ENCODE measurements around the gene LITAFD.

The LITAFD gene

DNA sequence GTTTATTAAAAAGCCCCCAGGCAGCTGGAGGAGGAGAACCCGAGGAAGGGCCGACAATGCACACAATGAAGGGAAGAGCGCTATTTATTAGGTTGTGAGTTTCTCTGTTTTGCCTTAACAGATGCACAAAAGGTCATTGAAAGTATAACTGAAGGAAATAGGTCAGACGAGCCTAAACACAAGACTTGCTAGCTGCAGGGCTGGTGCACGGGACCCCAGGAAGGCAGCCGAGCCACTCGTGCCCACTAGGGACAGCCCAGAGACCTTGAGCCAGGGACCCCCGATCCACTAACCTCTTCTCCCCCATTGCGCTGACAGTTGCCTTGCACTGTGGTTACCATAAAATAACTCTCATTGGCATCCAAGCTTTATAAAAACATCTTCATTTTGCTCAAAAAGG, 11.3 kb downstream of the LITAFD start:
- H3K4me3 ChIP-seq (ENCODE audit: low read length): no peak overlapping the region
- no peak for DNase-seq (ENCODE audit: low read depth)
- TF ChIP-seq, protein P1, sequence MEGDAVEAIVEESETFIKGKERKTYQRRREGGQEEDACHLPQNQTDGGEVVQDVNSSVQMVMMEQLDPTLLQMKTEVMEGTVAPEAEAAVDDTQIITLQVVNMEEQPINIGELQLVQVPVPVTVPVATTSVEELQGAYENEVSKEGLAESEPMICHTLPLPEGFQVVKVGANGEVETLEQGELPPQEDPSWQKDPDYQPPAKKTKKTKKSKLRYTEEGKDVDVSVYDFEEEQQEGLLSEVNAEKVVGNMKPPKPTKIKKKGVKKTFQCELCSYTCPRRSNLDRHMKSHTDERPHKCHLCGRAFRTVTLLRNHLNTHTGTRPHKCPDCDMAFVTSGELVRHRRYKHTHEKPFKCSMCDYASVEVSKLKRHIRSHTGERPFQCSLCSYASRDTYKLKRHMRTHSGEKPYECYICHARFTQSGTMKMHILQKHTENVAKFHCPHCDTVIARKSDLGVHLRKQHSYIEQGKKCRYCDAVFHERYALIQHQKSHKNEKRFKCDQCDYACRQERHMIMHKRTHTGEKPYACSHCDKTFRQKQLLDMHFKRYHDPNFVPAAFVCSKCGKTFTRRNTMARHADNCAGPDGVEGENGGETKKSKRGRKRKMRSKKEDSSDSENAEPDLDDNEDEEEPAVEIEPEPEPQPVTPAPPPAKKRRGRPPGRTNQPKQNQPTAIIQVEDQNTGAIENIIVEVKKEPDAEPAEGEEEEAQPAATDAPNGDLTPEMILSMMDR (IDR thresholded peaks at IDR 0.05; ENCODE audit: insufficient read depth, low read depth, low read length, missing control alignments): no peak

DNA sequence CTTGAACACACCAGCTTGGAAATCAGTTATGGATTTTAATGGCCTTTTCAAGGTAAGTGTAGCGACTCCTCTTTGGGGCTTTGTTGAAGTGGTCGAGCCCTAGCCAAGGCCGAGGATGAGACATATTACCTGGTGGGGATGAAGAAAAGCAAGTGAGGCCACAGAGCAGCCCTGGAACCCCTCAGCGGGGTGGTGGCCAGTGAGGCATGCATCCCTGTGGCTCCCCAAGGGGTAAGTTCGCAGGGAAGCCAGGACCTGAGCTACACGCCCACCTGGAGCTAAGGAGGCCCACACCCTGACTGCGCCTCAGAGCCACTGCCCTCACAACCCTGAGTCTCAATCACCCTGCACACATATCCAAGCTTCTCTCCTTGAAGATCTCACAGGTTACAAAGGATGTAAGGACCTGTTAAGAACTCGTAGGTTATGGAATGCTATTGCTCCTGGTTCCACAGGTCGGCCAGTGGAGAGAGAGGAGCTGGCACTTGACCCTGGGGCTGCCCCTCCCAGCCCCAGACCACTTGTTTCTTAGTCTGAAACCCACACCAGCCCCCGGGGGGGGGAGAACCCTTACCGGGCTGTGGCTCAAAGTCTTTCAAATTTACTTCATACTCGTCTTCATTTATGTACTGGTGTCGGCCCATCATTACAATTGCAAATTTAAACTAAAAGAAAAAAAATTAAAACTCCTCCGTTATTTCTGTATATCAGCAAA, 12.0 kb downstream of the LITAFD start:
- H3K4me3 ChIP-seq (ENCODE audit: low read length): no peak overlapping the region
- DNase-seq (ENCODE audit: low read depth): no peak
- TF ChIP-seq, protein P1 (IDR thresholded peaks at IDR 0.05; ENCODE audit: insufficient read depth, low read depth, low read length, missing control alignments): no peak

DNA sequence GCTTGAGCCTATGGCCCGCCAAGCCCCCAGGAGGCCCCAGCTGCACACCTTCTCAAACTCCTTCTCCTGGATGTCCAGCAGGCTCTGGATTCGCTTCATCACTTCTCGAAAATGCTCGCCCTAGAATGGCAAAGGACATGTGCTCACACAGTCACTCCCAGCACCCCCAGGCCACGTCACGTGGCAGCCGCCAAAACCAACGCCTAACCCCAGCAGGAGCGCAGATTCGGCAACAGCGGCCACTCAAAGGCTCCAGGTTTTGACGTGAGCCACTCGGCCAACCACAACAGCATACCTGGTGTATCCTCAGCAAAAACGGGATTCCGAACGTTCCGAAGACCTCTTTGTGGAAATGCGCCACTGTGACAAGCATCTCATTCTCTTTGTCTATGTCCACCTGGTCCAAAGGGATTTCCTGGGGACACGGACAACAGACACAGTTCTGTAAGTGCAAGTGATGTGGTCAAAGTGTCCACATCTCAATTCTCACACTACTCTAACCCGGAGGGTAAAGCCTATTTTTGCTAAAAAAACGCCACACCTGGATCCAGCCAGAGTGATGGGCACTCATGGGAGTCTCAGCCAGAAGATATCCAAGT, 12.7 kb downstream of the LITAFD start:
- no peak for DNase-seq (ENCODE audit: low read depth)
- H3K4me3 ChIP-seq (ENCODE audit: low read length): no peak overlapping the region
- TF ChIP-seq, protein P1 (IDR thresholded peaks at IDR 0.05; ENCODE audit: insufficient read depth, low read depth, low read length, missing control alignments): no peak

DNA sequence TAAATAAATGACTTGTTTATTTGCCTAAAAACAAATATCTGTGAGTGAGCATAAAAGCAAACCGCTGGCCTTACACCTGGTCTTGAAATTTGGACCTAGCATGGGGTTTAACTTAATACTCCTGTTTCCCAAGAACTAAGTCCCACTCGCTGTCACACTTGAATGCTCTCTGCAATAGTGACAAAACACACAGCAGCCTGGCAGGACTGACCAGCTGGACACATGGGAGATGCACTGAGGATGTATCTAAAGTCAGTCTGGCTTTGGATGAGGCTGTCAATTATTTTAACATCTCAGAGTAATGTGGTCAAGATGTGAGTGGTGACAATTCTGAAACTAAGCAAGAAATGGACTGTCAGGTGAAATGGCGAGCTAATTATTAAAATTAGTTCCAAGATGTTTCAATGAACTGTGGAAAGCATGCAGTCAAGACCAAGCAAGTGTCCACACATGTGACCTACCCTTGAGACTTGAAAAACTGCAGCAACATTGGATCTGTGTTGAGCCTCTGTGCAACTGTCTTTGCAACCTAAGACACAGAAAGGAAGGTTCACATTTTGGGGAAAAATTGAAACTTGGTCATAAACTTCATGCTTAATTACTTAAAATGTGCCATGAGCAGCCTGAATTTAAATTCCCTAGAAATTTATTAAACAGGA, 16.6 kb downstream of the LITAFD start:
- no peak for DNase-seq (ENCODE audit: low read depth)
- TF ChIP-seq, protein P1 (IDR thresholded peaks at IDR 0.05; ENCODE audit: insufficient read depth, low read depth, low read length, missing control alignments): no peak
- no peak overlapping the region for H3K4me3 ChIP-seq (ENCODE audit: low read length)

DNA sequence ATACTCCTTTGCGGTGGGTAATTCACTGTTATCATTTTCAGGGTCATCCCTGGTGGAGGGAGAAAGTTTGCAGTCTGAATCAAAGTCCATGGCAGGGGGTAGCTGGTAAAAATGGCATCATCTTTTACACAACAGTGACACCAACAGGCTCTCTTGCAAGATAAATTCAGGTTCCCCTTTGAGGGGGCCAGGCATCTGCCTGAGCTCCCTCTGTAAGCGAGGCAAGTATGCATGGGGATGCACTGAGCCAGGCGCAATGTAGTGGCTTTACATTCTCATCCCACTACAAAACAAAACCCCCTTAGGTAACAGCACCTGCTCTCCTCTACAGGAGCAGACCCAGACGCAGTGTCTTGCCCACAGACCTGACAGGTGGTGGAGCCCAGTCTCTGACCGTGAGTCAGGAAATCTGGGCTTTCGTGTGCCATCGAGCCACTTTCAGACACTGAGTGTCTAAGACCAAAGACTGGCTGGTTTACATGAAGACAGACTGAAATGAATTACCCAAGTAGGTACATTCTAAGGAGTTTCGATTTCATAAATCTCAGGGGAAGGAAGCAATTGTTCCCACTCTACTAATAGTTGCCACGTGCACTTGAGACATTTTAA, 17.7 kb downstream of the LITAFD start:
- no peak for DNase-seq (ENCODE audit: low read depth)
- no peak overlapping the region for H3K4me3 ChIP-seq (ENCODE audit: low read length)
- TF ChIP-seq, protein P1 (IDR thresholded peaks at IDR 0.05; ENCODE audit: insufficient read depth, low read depth, low read length, missing control alignments): no peak

DNA sequence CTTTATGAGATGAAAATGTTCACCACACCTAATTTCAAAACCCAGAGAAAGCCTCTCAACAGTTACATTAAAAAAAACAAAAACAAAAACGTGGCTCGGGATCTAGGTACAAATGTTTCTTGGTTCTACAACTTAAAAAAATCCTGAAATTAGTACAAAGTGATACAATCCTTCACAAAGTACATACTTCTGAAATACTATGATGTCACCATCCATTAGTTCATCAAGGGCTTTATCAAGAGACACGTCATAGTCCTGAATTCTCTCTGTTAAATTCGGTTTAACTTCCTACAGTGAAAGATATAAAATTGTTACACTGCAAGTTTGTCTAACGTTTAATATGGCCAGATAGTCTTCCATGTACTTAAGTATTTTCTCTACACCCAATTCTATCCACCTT, 18.2 kb downstream of the LITAFD start:
- TF ChIP-seq, protein P1 (IDR thresholded peaks at IDR 0.05; ENCODE audit: insufficient read depth, low read depth, low read length, missing control alignments): no peak
- DNase-seq (ENCODE audit: low read depth): no peak
- H3K4me3 ChIP-seq (ENCODE audit: low read length): no peak overlapping the region

Measured in epithelial cell of esophagus (primary cell).